SU-DHL-6 (cell line): ENCODE results near the gene VPS37C.

ENCODE experiments used
- CTCF ChIP-seq: fragments of 200-600 bp; sonication (generic); IDR thresholded peaks from one replicate; pipeline ENCODE4 v1.5.1; 2017; ENCODE audit warnings: antibody characterized with exemption, mild to moderate bottlenecking, low read length, moderate library complexity; ENCODE audit not compliant: insufficient read depth, poor library complexity, severe bottlenecking
- EZH2phosphoT487 ChIP-seq: fragments of 200-600 bp; sonication (generic), shearing (Covaris generic); conservative IDR thresholded peaks from 2 replicates; pipeline ENCODE4 v1.6.1; 2018; ENCODE audit warnings: mild to moderate bottlenecking, antibody characterized with exemption, low read length, moderate library complexity, mixed read lengths

DNA sequence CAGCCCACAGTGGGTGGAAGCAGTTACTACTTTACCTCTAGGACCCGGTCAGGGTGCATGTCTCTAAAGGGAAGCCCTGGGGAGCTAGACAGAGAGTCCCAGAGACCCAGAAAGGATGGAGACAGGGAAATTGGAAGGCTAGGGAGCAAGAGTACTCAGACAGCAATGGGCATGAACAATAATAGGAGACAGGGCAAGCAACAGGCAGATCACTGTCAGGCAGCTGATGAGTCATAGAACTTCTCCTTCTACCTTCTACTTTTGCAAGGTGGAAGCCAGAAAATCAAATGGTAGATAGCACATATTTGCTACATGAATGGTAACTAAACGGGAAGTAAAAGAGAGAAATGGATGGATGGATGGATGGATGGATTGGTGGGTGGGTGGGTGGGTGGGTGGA lies 39.3 kb downstream of the VPS37C start:
- no peak for TF ChIP-seq CTCF
- no peak for TF ChIP-seq EZH2phosphoT487
